Activated naive CD4-positive, alpha-beta T cell treated with anti-CD3 and anti-CD28 coated beads, Interleukin-2, amount 50 U/mL, for 24 hours (primary cell): ENCODE results near the gene NFIX.

ENCODE experiments used
- H3K27ac Mint-ChIP-seq: one replicate; pipeline ENCODE4 v1.8.0; 2021; ENCODE audit warnings: mild to moderate bottlenecking, mixed read lengths
- H3K27me3 Mint-ChIP-seq: one replicate; pipeline ENCODE4 v1.8.0; 2021; ENCODE audit warnings: mixed read lengths
- H3K36me3 Mint-ChIP-seq: one replicate; pipeline ENCODE4 v1.8.0; 2021; ENCODE audit warnings: mixed read lengths
- H3K4me1 Mint-ChIP-seq: one replicate; pipeline ENCODE4 v1.8.0; 2021; ENCODE audit warnings: mixed read lengths
- H3K4me3 Mint-ChIP-seq: one replicate; pipeline ENCODE4 v1.8.0; 2021; ENCODE audit warnings: mild to moderate bottlenecking, mixed read lengths
- H3K9me3 Mint-ChIP-seq: one replicate; pipeline ENCODE4 v1.8.0; 2021; ENCODE audit warnings: mixed read lengths

NFIX gene

DNA sequence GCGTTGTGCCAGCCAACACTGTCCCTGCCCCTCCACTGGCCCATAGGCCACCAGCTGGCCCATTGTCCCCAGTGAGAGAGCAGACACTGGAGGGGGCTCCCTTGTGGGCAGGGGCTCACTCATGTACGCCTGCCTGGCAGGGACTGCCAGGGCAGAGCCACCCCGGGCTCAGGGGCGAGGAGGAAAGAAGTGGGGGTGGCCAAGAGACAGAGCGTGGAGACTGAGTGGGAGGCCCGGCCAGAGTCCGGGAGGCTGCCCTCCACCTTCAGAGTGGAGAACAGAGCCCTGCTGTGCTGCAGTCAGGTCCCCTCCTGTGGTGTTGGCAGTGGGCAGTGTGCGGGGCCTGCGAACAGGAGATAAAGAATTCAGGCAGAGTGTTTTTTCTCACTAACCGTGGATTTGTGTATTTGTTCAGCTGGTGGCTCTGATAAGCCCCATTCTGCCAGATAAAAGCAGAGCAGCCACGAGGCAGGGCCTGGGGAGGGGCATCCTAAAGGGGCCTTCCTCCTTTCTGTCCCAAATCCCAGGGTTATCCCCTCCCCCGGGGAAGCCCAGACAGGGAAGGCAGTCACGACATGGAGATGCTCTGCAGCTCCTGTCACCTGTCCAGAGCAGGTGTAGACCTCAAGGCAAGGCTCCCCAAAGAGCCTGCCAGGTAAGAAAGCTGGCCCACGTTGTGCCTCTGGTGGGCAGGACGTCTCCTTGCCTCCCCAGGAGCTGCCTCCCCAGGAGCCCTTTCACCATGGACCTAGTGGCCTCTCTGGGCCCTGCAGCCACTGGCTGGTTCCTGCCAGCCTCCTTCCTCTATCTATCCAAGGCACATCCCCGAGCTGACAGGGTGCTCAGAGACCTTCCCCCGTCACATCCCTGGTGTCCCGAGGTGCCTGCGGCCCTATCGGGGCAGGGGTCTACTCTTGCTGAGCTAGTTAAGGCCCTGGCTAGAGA is 74.4 kb downstream of the NFIX start:
- no peaks in the 10 kb centered on the region for H3K4me1 Mint-ChIP-seq
- H3K4me3 Mint-ChIP-seq: no peak overlapping the region
- H3K9me3 Mint-ChIP-seq: no peaks in the 10 kb centered on the region
- no peak overlapping the region for H3K27ac Mint-ChIP-seq
- no peaks in the 10 kb centered on the region for H3K36me3 Mint-ChIP-seq
- no peaks in the 10 kb centered on the region for H3K27me3 Mint-ChIP-seq

DNA sequence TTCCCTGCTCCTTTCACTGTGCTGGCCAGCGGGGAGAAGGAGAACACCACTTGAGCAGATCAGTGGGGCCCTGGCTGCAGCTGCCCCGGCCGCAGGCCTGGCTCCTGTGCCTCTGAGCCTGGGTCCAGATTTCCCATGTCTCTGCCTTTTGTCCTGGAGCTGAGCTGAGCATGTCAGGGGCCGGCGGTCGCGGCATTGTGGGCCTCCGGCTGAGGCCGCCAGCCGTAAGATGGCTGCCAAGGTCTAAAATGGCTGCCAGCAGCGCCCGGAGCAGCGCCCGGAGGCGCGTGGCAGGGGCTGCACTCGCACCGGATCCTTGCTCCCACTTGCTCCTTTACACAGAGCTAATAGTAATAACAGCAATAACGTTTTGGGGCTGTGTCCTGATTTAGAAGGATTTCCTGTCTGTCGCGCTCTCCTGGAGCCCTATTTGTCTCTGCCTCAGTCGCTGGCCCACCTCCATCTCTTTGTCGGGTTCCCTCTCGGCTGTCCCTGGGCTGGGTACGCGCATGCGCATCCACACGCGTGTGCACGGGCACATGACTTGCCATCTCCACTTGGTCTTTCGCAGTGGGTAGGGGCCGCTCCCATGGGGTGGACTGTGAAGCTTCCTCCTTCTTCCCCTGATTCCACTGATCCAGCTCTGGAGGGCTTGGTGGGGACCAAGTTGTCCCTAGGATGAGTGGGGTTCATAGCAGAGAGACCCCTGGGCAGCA is 75.3 kb downstream of the NFIX start:
- Mint-ChIP-seq H3K4me1 (no peaks in the 10 kb centered on the region), H3K36me3 (no peaks in the 10 kb centered on the region), H3K27me3 (no peaks in the 10 kb centered on the region), H3K9me3 (no peaks in the 10 kb centered on the region), H3K27ac (no peak overlapping the region), H3K4me3 (no peak overlapping the region)

DNA sequence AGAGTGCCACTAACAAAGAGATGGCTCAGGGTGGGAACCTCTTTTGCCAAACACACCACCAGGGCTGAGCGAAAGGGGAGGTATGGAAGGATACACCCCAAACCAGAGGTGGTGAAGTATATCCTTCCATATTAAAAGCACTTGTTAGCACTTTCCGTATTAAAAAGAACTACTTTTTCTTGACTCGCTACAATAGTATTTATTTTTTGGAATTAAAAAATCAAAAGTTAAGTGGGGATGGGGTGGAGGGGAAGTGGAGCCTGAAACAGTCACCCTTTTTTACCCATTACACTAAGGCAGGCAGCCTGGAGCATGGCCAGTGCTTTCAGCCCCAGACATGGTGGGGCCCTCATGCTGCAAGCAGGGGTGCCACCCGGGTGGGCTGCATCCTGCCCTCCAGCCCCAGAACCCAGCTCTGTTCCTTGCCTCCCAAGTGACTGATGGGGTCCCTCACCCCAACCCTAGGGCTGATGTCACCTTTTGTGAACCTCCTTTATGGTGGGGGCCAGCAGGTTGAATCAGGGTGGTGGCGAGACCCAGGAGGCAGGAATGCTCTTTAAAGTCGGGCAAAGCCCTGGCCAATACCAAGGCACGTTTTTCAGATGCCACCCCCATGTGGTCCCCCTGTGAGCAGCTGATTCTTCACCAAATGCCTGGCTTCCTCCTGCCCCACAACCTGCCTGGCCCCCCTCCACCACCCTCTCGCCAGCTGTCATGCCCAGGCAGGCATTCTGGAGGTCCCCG is 76.3 kb downstream of the NFIX start:
- Mint-ChIP-seq H3K27me3 (no peaks in the 10 kb centered on the region), H3K9me3 (no peaks in the 10 kb centered on the region), H3K4me1 (no peaks in the 10 kb centered on the region), H3K27ac (no peak overlapping the region), H3K36me3 (no peaks in the 10 kb centered on the region), H3K4me3 (no peak overlapping the region)

DNA sequence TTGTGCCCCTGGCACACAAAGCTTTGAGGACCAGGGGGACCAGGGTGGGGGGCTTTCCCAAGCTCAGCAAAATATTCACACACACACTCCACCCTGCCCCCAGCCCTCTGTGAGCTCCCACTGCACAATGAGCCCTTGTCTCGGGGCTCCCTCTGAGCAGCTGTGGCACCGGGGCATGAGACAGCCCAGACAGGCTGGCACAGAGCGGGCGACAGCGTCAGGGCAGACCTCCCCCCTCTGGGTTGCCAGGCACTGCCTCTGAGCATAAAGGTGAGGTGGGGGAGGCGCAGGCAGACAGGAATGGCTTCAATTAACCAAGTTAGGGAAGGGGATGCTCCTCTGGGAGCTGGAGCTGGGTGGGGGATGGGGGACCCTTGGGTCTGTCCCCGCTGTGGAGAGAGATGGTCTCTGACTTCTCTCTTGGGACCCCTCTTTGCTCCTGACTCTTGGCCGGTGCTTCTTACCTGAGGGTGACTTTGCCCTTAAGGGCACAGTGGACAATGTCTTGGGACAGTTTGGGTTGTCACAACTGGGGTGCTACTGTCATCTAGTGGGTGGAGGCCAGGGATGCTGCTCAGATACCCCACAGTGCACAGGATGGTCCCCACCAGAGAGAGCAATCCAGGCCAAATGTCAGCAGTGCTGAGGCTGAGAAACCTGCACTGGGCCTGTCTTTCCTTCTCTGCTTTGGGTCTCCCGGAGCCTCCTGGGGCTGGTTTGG is 77.1 kb downstream of the NFIX start:
- no peaks in the 10 kb centered on the region for H3K27me3 Mint-ChIP-seq
- H3K4me1 Mint-ChIP-seq: no peaks in the 10 kb centered on the region
- H3K9me3 Mint-ChIP-seq: no peaks in the 10 kb centered on the region
- H3K27ac Mint-ChIP-seq: no peak overlapping the region
- no peak overlapping the region for H3K4me3 Mint-ChIP-seq
- no peaks in the 10 kb centered on the region for H3K36me3 Mint-ChIP-seq

DNA sequence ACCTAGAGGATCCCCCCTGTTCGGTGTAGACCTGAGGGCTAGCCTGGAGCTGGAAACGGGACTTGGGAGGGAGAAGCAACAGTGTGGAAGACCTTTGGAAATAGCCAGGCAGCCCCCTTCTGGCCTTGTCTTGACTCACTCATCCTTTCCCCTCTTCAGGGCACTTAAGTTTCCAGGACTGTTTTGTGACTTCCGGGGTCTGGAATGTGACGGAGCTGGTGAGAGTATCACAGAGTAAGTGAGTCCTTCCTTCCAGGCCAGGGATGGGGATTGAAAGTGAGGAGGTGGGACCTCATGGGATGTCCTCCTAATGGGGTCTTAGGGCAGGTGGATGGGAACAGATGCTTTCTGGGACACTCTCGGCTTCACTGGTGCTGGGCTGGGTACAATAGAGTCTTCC is 78.0 kb downstream of the NFIX start:
- Mint-ChIP-seq H3K4me3 (no peak overlapping the region), H3K27ac (no peak overlapping the region), H3K9me3 (no peaks in the 10 kb centered on the region), H3K27me3 (no peaks in the 10 kb centered on the region), H3K36me3 (no peaks in the 10 kb centered on the region), H3K4me1 (no peaks in the 10 kb centered on the region)

DNA sequence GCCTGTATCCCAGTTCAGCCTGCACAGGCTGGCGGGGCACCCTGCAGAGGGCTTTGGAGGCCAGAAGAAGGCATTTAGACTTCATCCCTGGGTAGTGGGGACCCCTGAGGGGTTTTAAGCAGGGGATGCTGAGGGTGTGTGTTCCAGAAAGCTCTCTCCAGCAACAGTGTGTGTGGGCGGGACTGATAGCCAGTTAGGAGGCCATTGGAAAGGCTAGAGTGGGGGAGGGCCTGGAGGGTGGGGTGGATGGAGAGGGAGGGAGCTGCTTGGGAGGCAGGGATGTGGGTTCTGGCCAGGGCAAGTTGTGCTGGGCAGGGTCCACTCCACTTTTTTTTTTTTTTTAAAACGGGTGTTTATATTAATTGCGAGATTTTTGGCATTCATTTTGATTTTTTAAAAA is 79.1 kb downstream of the NFIX start:
- Mint-ChIP-seq H3K36me3 (no peaks in the 10 kb centered on the region), H3K4me1 (peaks cover 4% of the 10 kb centered on the region), H3K27me3 (no peaks in the 10 kb centered on the region), H3K27ac (no peak overlapping the region), H3K4me3 (no peak overlapping the region), H3K9me3 (no peaks in the 10 kb centered on the region)

DNA sequence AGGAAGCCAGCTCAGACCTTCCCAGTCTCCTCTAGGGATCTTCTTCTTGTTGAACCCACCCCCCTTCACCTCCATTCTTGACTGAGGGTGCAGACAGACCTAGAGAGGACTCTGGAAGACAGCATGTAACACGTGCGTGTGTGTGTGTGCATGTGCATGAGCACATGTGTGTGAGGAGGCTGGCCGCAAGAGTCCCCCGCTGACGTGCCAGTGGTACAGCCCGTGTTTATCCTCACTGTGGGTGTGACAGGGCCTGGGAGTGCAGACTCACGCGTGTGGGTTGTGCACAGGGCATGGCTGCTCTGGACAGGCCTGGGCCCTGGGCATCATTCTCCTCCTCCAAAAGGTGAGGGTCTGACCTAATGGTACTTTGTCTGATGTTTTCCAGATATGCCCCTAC is 81.0 kb downstream of the NFIX start:
- Mint-ChIP-seq H3K4me1 (peaks cover 4% of the 10 kb centered on the region), H3K9me3 (no peaks in the 10 kb centered on the region), H3K36me3 (no peaks in the 10 kb centered on the region), H3K4me3 (no peak overlapping the region), H3K27me3 (no peaks in the 10 kb centered on the region), H3K27ac (no peak overlapping the region)

DNA sequence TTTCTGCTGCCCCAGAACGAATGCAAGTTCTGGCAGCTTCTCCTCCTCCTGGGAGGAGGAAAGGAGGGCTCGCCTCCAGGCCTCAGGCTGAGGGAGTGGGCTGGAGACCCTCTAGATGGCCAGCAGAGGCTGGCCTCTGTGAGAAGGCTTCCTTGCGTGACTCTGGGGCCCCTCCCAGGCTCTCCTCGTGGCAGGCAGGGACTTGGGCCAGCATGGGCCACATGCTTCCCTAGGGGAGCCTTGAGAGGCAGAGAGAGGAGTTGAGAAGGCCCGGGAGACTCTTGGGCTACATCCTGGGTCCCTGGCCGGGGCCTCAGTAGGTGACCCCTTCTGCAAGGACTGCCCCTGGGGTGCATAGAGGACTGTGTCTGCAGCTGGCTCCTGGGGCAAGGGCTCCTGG is 81.5 kb downstream of the NFIX start:
- peaks cover 4% of the 10 kb centered on the region for H3K4me1 Mint-ChIP-seq
- H3K27ac Mint-ChIP-seq: no peak overlapping the region
- no peaks in the 10 kb centered on the region for H3K27me3 Mint-ChIP-seq
- H3K4me3 Mint-ChIP-seq: no peak overlapping the region
- no peaks in the 10 kb centered on the region for H3K9me3 Mint-ChIP-seq
- no peaks in the 10 kb centered on the region for H3K36me3 Mint-ChIP-seq

DNA sequence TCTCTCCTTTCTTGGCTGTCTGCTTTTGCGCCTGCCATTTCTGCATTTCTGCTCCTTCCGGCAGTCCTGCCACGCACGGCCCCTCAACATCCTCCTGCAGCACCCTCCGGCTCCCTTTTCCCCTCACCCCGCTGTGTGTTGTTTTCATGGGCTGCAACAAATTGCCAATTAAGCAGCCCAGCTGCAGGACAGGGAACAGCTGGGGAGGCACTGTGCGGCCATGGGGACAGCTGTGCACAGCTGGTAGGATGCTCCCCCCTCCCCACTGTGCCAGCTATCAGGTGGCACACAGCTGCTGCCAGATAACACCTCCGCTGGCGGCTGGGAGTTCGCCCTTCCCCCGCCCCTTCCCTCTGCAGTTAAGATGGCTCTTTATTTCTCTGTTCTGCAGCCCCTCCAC is 82.0 kb downstream of the NFIX start:
- Mint-ChIP-seq H3K4me1 (peaks cover 4% of the 10 kb centered on the region), H3K36me3 (no peaks in the 10 kb centered on the region), H3K9me3 (no peaks in the 10 kb centered on the region), H3K4me3 (no peak overlapping the region), H3K27ac (no peak overlapping the region), H3K27me3 (no peaks in the 10 kb centered on the region)

DNA sequence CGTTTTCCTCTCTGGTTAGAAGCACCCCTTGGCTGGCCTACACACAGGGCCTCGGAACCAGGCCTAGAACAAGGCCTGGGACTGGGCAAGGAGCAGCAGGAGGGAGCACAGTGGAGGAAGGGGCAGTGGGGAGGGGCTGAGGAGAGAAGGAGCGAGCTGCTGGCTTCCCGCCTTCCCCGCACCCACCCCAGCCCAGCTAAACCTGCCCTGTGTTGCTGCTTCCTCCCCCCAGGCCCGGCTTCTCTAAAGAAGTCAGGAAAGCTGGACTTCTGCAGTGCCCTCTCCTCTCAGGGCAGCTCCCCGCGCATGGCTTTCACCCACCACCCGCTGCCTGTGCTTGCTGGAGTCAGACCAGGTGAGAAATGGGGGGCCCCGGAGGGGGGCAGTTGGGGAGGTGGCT is 83.1 kb downstream of the NFIX start:
- peaks cover 4% of the 10 kb centered on the region for H3K4me1 Mint-ChIP-seq
- H3K36me3 Mint-ChIP-seq: no peaks in the 10 kb centered on the region
- H3K27me3 Mint-ChIP-seq: no peaks in the 10 kb centered on the region
- no peaks in the 10 kb centered on the region for H3K9me3 Mint-ChIP-seq
- H3K27ac Mint-ChIP-seq: no peak overlapping the region
- H3K4me3 Mint-ChIP-seq: no peak overlapping the region

DNA sequence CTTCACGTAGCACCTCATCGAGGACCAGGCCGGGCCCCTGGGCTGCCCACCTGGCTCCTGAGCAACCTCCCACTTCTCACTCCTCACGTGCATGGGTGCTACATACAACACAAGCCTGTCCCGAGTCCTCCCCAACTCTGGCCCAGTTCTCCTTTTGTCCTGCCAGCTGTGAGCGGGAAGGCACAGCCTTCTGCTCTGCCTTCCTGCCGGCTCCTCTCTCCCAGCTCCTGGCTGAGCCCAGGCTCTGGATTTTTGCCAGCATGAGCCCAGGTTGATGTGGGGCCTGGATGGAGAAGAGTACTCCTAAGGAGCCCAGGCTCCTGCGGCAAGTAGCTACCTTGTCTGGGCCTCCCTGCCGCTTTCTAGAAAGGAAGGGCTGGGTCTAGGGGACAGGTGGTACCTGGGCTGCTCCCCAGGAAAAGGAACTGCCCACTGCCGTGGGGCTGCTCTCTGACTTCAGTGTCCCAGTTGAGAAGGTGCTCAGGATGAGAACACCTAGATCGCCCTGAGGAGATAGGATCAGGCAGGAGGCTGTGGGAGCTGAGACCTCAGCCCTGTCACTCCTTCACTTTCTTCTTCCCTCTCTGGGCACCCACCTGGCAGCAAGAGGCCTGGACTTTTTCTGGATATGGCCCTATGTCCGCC is 83.7 kb downstream of the NFIX start:
- Mint-ChIP-seq H3K9me3 (no peaks in the 10 kb centered on the region), H3K4me3 (no peak overlapping the region), H3K27me3 (no peaks in the 10 kb centered on the region), H3K4me1 (peaks cover 4% of the 10 kb centered on the region), H3K36me3 (no peaks in the 10 kb centered on the region), H3K27ac (no peak overlapping the region)

DNA sequence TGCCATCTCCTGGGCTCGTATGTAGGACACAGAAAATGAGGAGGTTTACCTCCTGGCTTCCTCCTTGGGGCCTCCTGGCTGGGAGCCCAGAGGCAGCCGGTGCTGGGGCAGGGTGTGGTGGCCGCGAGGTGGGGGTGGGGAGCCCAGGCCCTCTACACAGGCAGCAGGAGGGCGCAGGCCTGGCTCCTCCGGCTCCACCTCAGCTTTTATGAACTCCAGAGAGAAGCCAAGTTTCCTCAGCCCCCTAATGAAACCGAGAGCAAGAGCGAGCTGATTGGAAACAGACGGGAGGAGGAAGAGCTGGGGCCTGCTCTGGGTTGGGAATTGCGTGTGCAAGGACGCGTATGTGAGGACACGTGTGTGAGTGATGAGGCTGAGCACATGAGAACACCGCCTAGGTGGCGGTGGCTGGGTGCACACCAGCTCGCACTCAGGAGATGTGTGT is 84.3 kb downstream of the NFIX start:
- Mint-ChIP-seq H3K36me3 (no peaks in the 10 kb centered on the region), H3K27ac (no peak overlapping the region), H3K4me3 (no peak overlapping the region), H3K4me1 (peaks cover 4% of the 10 kb centered on the region), H3K9me3 (no peaks in the 10 kb centered on the region), H3K27me3 (no peaks in the 10 kb centered on the region)

DNA sequence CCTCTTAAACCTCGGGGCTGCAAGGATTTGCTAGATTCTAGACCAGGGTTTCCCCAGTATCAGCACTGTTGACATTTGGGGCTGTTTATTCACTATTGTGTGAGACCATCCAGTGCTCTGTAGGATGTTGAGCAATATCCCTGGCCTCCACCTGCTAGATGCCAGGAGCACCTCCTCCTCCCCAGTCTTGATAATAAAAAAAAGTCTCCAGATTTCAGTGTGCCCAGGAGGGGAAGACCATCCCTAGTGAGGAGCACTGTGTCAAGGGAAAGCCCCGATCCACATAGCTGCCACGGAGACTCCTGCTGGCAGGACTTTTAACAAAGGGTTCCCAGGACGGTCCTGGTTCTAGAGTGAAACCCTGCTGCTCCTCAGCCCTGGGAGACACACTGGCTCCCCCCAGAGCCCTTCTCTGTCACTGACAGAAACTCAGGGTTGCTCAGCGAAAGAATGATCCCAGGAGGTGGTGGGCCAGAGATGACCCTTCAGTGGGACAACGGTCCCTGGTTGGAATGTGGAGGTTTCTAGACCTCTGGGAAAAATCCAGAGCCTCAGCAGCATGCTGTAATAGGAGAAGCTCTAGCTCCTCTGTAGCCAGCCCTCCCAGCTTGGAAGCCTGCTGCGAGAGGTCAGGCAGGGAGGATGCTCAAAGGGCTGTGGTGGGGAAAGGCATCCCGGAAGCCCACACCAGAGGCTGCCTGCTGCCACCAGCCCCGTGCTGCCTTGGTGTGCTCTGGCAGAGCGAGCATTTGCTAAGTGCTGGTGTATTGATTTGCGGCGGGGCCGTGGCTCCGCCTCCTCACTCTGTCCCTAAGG is 87.1 kb downstream of the NFIX start:
- no peaks in the 10 kb centered on the region for H3K36me3 Mint-ChIP-seq
- no peaks in the 10 kb centered on the region for H3K27me3 Mint-ChIP-seq
- no peak overlapping the region for H3K27ac Mint-ChIP-seq
- H3K4me1 Mint-ChIP-seq: peaks cover 4% of the 10 kb centered on the region
- no peak overlapping the region for H3K4me3 Mint-ChIP-seq
- no peaks in the 10 kb centered on the region for H3K9me3 Mint-ChIP-seq

DNA sequence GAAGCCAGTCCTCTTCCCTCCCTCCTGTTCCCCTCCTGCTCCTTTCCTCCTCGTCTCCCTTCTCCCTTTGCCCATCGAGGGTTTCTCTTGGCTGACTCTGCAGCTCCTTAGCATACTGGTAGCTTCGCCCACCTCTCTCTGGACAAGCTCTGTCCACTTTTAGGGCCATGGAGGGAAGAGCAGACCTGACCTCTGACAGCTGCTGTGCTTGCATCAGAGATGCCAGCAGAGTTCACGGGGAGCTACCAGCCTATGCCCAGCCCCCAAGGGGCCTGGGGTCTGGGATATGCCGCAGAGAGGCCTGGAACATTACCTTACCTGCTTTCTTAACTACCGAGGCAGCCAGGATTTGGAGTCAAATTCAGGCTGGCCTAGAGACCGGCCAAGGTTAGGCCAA is 87.7 kb downstream of the NFIX start:
- H3K9me3 Mint-ChIP-seq: no peaks in the 10 kb centered on the region

More for the DNA sequence above, 87.7 kb downstream of the NFIX start:
- Mint-ChIP-seq H3K36me3 (no peaks in the 10 kb centered on the region), H3K27ac (peak overlapping the region; percentile 65), H3K4me3 (no peak overlapping the region), H3K27me3 (no peaks in the 10 kb centered on the region), H3K4me1 (peaks cover 4% of the 10 kb centered on the region)
